Measurements from ENCODE around the gene TRMT112. TPM values are rescaled to one million over a fixed set of nuclear protein-coding genes. Genes with fewer than 3 reads are reported as not detected.

Gene TRMT112
- total RNA-seq, 1 donor from 2014 or later = 93.1 TPM

DNA sequence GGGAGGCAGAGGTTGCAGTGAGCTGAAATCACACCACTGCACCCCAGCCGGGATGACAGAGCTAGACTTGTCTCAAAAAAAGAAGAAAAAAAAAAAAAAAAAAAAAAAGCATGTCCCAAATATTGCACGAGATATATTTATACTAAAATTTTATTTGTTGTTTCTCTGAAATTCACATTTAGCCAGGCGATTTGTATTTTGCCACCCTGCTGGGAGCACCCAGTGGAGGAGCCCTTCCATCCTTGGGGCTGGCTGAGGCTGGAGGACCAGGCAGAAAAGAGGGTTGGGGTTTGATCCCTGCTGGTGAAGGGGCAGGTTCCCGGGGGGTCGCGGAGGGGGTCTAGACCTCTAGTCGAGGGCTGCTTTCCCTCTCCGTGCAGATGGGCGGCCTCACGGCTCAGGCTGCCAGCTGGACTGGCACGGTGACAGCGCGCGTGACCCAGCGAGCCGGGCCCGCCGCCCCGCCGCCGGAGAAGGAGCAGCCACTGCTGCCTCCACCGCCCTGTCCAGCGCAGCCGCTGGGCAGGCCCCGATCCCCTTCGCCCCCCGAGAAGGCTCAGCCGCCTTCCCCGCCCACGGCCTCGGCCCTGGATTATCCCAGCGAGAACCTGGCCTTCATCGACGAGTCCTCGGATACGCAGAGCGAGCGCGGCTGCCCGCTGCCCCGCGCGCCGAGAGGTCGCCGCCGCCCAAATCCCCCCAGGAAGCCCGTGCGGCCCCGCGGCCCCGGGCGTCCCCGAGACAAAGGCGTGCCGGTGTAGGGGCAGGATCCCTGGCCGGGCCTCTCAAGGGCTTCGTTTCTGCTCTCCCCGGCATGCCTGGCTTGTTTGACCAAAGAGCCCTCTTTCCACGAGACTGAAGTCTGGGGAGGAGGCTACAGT is 18.2 kb downstream of the TRMT112 start:
- Mint-ChIP-seq H3K9me3 (ENCODE audit: unreplicated experiment) (peaks cover 7% of the 10 kb centered on the region), H3K27me3 (ENCODE audit: unreplicated experiment) (peaks cover 37% of the 10 kb centered on the region), H3K27ac (ENCODE audit: unreplicated experiment) (no peak overlapping the region), H3K4me1 (ENCODE audit: low read depth, unreplicated experiment) (peaks cover 2% of the 10 kb centered on the region), H3K4me3 (ENCODE audit: unreplicated experiment) (peak overlapping the region; percentile 64), H3K36me3 (ENCODE audit: unreplicated experiment) (no peaks in the 10 kb centered on the region)
- TF ChIP-seq, protein P1, sequence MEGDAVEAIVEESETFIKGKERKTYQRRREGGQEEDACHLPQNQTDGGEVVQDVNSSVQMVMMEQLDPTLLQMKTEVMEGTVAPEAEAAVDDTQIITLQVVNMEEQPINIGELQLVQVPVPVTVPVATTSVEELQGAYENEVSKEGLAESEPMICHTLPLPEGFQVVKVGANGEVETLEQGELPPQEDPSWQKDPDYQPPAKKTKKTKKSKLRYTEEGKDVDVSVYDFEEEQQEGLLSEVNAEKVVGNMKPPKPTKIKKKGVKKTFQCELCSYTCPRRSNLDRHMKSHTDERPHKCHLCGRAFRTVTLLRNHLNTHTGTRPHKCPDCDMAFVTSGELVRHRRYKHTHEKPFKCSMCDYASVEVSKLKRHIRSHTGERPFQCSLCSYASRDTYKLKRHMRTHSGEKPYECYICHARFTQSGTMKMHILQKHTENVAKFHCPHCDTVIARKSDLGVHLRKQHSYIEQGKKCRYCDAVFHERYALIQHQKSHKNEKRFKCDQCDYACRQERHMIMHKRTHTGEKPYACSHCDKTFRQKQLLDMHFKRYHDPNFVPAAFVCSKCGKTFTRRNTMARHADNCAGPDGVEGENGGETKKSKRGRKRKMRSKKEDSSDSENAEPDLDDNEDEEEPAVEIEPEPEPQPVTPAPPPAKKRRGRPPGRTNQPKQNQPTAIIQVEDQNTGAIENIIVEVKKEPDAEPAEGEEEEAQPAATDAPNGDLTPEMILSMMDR (IDR thresholded peaks at IDR 0.05; ENCODE audit: partially characterized antibody, unreplicated experiment) = no peak
- peak; percentile 37 for DNase-seq

DNA sequence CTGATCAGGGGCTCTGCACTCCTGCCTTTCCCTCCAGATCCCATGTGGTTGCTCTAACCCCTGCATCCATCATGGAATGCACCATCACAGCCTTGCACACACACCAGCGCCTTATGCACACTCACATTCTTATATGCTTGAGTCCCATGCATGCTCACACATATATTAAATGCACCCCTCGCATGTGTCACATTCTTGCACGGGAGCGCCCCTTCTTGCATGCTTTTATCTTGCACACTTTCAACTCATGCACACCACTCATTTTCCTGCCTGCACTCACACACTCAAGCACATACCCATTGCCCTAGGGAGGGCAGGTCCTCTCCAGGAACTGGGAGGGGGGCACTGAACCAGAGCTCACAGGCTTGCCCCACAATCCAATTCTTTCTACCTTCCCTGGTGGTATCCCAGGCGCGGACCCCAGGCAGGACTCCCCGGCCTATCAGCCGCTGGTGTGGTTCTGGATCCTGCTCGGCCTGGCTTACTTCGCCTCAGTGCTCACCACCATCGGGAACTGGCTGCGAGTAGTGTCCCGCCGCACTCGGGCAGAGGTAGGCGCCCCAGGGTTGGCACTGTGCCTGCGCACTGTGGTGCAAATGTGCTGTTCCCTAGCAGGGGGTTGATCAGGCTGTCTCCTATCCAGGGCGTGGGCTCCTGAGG is 19.5 kb downstream of the TRMT112 start:
- TF ChIP-seq, protein P1 (IDR thresholded peaks at IDR 0.05; ENCODE audit: partially characterized antibody, unreplicated experiment) = no peak
- no peak overlapping the region for H3K27ac Mint-ChIP-seq (ENCODE audit: unreplicated experiment)
- peaks cover 10% of the 10 kb centered on the region for H3K9me3 Mint-ChIP-seq (ENCODE audit: unreplicated experiment)
- H3K4me1 Mint-ChIP-seq (ENCODE audit: low read depth, unreplicated experiment) = peaks cover 2% of the 10 kb centered on the region
- DNase-seq = no peak
- peaks cover 46% of the 10 kb centered on the region for H3K27me3 Mint-ChIP-seq (ENCODE audit: unreplicated experiment)
- H3K36me3 Mint-ChIP-seq (ENCODE audit: unreplicated experiment) = no peaks in the 10 kb centered on the region
- H3K4me3 Mint-ChIP-seq (ENCODE audit: unreplicated experiment) = peak overlapping the region; percentile 2

DNA sequence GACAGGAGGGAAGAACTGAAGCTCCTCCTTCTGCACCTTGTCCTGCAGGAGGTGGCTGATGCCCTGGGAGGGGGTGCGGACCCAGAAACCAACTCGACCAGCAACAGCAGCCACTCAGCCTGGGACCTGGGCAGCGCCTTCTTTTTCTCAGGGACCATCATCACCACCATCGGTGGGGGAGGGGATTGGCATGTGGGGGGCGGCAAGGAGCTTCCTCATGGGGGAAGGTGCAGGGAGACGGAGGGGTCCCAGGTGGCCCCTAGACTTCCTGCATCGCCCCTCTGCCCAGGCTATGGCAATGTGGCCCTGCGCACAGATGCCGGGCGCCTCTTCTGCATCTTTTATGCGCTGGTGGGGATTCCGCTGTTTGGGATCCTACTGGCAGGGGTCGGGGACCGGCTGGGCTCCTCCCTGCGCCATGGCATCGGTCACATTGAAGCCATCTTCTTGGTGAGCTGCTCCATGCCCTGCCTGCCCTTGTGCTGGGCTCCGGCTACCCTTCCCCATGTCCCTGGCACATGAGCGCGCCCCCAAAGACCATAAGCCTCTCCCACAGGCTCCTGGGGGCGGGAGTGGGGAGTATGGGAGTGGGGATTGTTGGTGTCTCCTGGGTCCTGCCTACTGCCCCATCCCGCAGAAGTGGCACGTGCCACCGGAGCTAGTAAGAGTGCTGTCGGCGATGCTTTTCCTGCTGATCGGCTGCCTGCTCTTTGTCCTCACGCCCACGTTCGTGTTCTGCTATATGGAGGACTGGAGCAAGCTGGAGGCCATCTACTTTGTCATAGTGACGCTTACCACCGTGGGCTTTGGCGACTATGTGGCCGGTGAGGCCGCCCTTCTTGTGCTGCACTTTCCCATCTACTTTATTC is 20.3 kb downstream of the TRMT112 start:
- no peaks in the 10 kb centered on the region for H3K36me3 Mint-ChIP-seq (ENCODE audit: unreplicated experiment)
- TF ChIP-seq, protein P1 (IDR thresholded peaks at IDR 0.05; ENCODE audit: partially characterized antibody, unreplicated experiment) = no peak
- DNase-seq = no peak
- peak overlapping the region; percentile 2 for H3K4me3 Mint-ChIP-seq (ENCODE audit: unreplicated experiment)
- peaks cover 49% of the 10 kb centered on the region for H3K27me3 Mint-ChIP-seq (ENCODE audit: unreplicated experiment)
- peaks cover 2% of the 10 kb centered on the region for H3K4me1 Mint-ChIP-seq (ENCODE audit: low read depth, unreplicated experiment)
- H3K9me3 Mint-ChIP-seq (ENCODE audit: unreplicated experiment) = peaks cover 10% of the 10 kb centered on the region
- H3K27ac Mint-ChIP-seq (ENCODE audit: unreplicated experiment) = no peak overlapping the region

DNA sequence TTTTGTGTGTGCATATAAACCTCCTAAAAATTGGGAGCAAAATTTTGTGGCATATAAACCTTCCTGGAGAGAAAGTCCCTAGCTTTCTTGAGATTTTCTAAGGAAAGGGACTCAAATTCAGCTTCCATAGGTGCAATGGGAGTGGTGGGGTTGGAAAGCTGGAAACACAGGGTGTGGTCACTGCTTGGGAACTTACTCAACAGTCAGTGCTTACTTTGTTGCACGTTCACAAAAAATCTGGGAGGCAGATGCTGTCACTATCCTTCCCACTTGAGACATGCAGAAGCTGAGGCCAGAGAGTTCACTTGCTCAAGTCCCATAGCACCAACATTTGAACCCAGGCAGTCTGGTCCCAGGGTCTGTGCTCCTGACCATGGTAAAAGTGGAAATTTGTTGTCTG is 21.1 kb downstream of the TRMT112 start:
- Mint-ChIP-seq H3K4me1 (ENCODE audit: low read depth, unreplicated experiment) (peaks cover 2% of the 10 kb centered on the region), H3K27ac (ENCODE audit: unreplicated experiment) (no peak overlapping the region), H3K9me3 (ENCODE audit: unreplicated experiment) (peaks cover 10% of the 10 kb centered on the region), H3K4me3 (ENCODE audit: unreplicated experiment) (no peak overlapping the region), H3K27me3 (ENCODE audit: unreplicated experiment) (peaks cover 49% of the 10 kb centered on the region), H3K36me3 (ENCODE audit: unreplicated experiment) (no peaks in the 10 kb centered on the region)
- DNase-seq = no peak
- TF ChIP-seq, protein P1 (IDR thresholded peaks at IDR 0.05; ENCODE audit: partially characterized antibody, unreplicated experiment) = no peak

All from glutamatergic neuron (in vitro differentiated cells).